Measurements from ENCODE around the gene UNC13A.

DNA sequence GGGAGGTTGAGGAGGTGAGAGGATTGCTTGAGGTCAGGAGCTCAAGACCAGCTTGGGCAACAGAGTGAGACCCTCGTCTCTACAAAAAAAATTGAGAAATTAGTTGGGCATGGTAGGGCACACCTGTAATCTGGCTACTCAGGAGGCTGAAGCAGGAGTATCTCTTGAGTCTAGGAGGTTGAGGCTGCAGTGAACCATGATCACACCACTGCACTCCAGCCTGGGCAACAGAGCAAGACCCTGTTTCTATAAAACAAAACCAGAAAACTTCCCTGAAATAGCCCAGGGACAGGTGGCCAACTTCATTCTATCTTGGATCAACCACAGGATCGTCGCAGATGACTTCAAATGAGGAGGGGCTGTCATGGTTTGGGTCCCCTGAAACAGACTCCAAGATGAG lies 104.0 kb downstream of the UNC13A start:
- TF ChIP-seq, protein P1, sequence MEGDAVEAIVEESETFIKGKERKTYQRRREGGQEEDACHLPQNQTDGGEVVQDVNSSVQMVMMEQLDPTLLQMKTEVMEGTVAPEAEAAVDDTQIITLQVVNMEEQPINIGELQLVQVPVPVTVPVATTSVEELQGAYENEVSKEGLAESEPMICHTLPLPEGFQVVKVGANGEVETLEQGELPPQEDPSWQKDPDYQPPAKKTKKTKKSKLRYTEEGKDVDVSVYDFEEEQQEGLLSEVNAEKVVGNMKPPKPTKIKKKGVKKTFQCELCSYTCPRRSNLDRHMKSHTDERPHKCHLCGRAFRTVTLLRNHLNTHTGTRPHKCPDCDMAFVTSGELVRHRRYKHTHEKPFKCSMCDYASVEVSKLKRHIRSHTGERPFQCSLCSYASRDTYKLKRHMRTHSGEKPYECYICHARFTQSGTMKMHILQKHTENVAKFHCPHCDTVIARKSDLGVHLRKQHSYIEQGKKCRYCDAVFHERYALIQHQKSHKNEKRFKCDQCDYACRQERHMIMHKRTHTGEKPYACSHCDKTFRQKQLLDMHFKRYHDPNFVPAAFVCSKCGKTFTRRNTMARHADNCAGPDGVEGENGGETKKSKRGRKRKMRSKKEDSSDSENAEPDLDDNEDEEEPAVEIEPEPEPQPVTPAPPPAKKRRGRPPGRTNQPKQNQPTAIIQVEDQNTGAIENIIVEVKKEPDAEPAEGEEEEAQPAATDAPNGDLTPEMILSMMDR (IDR thresholded peaks at IDR 0.05; ENCODE audit: borderline replicate concordance, extremely low read depth, low read length, poor library complexity, severe bottlenecking) = no peak
- TF ChIP-seq EZH2 (IDR thresholded peaks at IDR 0.05; ENCODE audit: borderline replicate concordance, low read depth, low read length, severe bottlenecking) = no peak
